Mucosa of descending colon (tissue), 3 donors: ENCODE data around the gene ETS1. TPM values are rescaled to one million over a fixed set of nuclear protein-coding genes. Genes with fewer than 3 reads are reported as not detected.
A peak's percentile ranks its signal among the peaks of the same experiment; 100 is the strongest.

ENCODE experiments used
- ATAC-seq: fragments of 200-7000 bp; cut with Tn5 transposase; one replicate; pipeline ENCODE4 v1.9.1; 2020; ENCODE audit warnings: mild to moderate bottlenecking, moderate library complexity
- DNase-seq, 3 donors: peaks; one replicate each; pipeline ENCODE4 v3.0.0-alpha.2; 2020
- H3K36me3 ChIP-seq: fragments of 200-600 bp; one replicate; pipeline ENCODE4 v1.8.0; 2021; ENCODE audit warnings: low read depth, mild to moderate bottlenecking
- H3K4me1 ChIP-seq: fragments of 200-600 bp; one replicate; pipeline ENCODE4 v1.8.0; 2021; ENCODE audit warnings: low read depth, mild to moderate bottlenecking
- H3K4me3 ChIP-seq: fragments of 200-600 bp; one replicate; pipeline ENCODE4 v1.8.0; 2021; ENCODE audit warnings: mild to moderate bottlenecking
- H3K9me3 ChIP-seq: fragments of 200-600 bp; one replicate; pipeline ENCODE4 v1.8.0; 2021; ENCODE audit warnings: mild to moderate bottlenecking
- CTCF ChIP-seq: fragments of 200-600 bp; IDR thresholded peaks from one replicate; pipeline ENCODE4 v1.8.0; 2022; ENCODE audit warnings: antibody characterized with exemption, mild to moderate bottlenecking
- intact Hi-C, 2 donors: fragments of 100-400 bp; cut with DNase I in 1 of 2; cut with micrococcal nuclease in 1 of 2; formaldehyde crosslinking; loops; one replicate each; pipeline versions ENCODE4 v1.11.0 to v1.11.1; 2022; cut with DNase I, micrococcal nuclease
- total RNA-seq, 3 donors: library from RNA; stranded (reverse); fragmentation: NEBNext Ultra II Directional in 2 of 3; extraction: Animal tissue kit (Norgen Biotek cat#: 25700) in 2 of 3; gene quantifications; one replicate each; pipeline versions ENCODE4 v1.2.1 to v1.2.4, GENCODE V29; 2021 to 2023
- donor health status: DM: no; HTN: no; CAD: no; lungs with moderate emphysema.
- donor health status: DM: no; HTN: no; CAD: no.
- donor health status: DM: no; HTN: yes; CAD: no.

Gene ETS1
- total RNA-seq, 3 donors from 2014 or later: 36.5 to 41.2 (median 38.6) TPM

DNA sequence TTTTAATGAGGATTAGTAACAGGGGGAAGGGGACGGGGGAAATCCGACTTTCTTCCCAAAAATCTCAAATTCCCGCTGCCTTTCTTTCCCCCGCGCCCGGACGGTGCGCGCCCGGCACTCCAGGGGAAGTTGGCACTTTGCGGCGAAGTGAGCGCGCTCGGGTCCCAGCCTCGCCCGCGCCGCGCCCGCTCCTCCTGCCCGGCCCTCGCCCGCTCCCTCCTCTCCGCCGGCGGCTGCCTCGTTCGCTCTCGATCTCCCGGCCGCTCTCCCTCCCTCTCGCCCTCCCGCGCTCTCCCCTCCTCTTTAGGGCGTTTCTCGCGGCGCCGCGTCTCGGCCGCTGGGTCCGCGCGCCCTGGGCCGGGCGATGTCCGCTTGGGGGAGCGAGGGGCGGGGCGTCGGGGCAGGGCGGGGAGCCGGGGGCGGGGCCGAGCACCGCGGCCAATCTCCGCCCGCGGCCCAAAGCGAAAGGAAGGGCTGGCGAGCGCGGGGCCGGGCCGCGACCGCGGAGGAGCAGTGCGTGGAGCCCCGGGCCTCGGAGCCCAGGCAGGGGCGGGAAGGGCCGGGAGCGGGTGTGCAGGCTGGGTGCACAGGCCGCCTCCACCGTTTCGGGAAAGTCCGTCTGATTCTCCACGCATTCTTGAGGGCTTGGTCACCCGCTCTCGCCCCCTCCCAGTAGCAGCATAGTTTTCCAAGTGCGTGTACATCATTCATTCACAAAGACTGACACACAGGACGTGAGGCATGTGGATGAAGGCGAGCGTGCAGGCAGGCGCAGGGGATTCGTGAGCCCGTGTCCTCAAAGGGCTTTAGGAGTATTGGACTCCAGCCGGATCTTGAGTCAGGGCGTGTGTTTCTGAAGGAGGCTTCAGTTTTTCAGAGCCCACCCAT lies 65.1 kb downstream of the ETS1 start:
- H3K36me3 ChIP-seq: no peaks in the 10 kb centered on the region
- ATAC-seq (peak; percentile 96), DNase-seq (peak; percentile 94 to 97 (median 96))
- intact Hi-C loops: no loop called here
- peaks cover 25% of the 10 kb centered on the region for H3K4me1 ChIP-seq
- H3K9me3 ChIP-seq: no peaks in the 10 kb centered on the region
- peak overlapping the region; percentile 38 for H3K4me3 ChIP-seq
- TF ChIP-seq CTCF: no peak

GRCh38 chr11:128521682-128522054 lies 65.7 kb downstream of the ETS1 start:
- TF ChIP-seq CTCF: no peak
- ATAC-seq (peak; percentile 1), DNase-seq (peak in 2 of 3 donors; percentile 62 to 65)
- intact Hi-C loops: no loop called here
- H3K9me3 ChIP-seq: no peaks in the 10 kb centered on the region
- peaks cover 26% of the 10 kb centered on the region for H3K4me1 ChIP-seq
- H3K4me3 ChIP-seq: peak overlapping the region; percentile 38
- no peaks in the 10 kb centered on the region for H3K36me3 ChIP-seq

- Histone ChIP-seq H3K4me3 (peak overlapping the region; percentile 38), H3K9me3 (no peaks in the 10 kb centered on the region), H3K36me3 (no peaks in the 10 kb centered on the region), H3K4me1 (peaks cover 30% of the 10 kb centered on the region)
- ATAC-seq: no peak
- peak in 1 of 3 donors; percentile 41 for DNase-seq
- intact Hi-C loops: no loop called here
- no peak for TF ChIP-seq CTCF
Measured at GRCh38 chr11:128520888-128521681, 66.3 kb downstream of the ETS1 start.

- DNase-seq (no peak), ATAC-seq (no peak)
- intact Hi-C loops: no loop called here
- Histone ChIP-seq H3K4me3 (no peak overlapping the region), H3K4me1 (peaks cover 38% of the 10 kb centered on the region), H3K9me3 (no peaks in the 10 kb centered on the region), H3K36me3 (no peaks in the 10 kb centered on the region)
- no peak for TF ChIP-seq CTCF
Measured at GRCh38 chr11:128520206-128520887, 67.0 kb downstream of the ETS1 start.

DNA sequence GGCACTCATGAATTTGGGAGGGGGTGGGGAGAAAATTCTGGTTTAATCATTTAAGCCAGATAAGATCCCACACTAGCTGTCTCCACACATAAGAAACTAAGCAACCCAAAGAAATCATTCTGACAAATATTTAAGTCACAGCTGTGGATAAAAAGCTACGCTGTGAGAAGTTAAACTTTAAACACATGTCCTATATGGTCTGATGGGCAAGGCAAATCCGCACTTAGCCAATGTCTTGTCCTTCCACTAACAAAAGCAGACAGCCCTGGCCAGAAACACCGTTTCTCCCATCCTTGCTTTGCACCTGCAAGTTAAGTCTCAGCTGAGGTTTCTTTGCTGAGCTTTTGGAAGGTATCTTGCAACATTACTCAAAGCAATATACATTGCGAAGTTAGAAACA lies 68.0 kb downstream of the ETS1 start:
- no peaks in the 10 kb centered on the region for H3K9me3 ChIP-seq
- DNase-seq: no peak
- H3K4me1 ChIP-seq: peaks cover 34% of the 10 kb centered on the region
- H3K36me3 ChIP-seq: no peaks in the 10 kb centered on the region
- H3K4me3 ChIP-seq: no peak overlapping the region
- no peak for ATAC-seq
- intact Hi-C loops: no loop called here
- no peak for TF ChIP-seq CTCF
